Fibroblast of villous mesenchyme (primary cell): Measurements from ENCODE around the gene SOWAHA. TPM values are rescaled to one million over a fixed set of nuclear protein-coding genes. Genes with fewer than 3 reads are reported as not detected.

Experiments
- DNase-seq: peaks from one replicate; pipeline ENCODE4 v3.0.0-alpha.2; 2010; ENCODE audit warnings: low read depth
- H3K4me3 ChIP-seq: 2 replicates; pipeline ENCODE4 v1.5.1; 2011; ENCODE audit warnings: low read depth, mild to moderate bottlenecking, low read length
- CTCF ChIP-seq: IDR thresholded peaks from 2 replicates; pipeline ENCODE4 v1.5.1; 2012; ENCODE audit warnings: low read depth, mild to moderate bottlenecking, low read length; ENCODE audit not compliant: insufficient read depth
- small RNA-seq: library from RNA; depleted of rRNA; stranded (forward); fragments of <200 nt; gene quantifications from one replicate; pipeline ENCODE3, GENCODE V24; 2012
- total RNA-seq: library from RNA; depleted of rRNA; stranded (reverse); fragments of >200 nt; gene quantifications from 2 replicates; pipeline ENCODE4 v1.2.3, GENCODE V29; 2012

The SOWAHA gene
- total RNA-seq, 1 donor: under 0.01 TPM

DNA sequence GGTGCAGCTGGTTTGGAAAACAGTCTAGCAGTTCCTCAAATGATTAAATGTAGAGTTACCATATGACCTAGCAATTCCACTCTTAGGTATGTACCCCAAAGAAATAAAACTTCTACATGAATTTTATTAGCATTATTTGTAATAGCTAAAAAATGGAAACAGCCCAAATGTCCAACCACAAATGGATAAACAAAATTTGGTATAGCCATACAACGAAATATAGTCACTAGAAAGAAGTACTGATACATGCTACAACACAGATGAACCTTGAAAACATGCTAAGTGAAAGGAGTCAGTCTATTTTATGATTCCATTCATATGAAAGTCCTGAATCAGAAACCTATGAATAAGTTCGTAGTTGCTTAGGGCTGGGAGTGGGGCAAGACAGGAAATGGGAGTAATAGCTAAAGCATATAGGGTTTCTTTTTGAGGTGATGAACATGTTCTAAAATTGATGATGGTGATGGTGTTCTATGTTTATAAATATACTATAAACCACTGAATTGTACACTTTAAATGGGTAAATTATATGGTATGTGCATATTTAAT lies 46.9 kb downstream of the SOWAHA start:
- no peak for DNase-seq
- no peak overlapping the region for H3K4me3 ChIP-seq
- TF ChIP-seq CTCF: no peak

DNA sequence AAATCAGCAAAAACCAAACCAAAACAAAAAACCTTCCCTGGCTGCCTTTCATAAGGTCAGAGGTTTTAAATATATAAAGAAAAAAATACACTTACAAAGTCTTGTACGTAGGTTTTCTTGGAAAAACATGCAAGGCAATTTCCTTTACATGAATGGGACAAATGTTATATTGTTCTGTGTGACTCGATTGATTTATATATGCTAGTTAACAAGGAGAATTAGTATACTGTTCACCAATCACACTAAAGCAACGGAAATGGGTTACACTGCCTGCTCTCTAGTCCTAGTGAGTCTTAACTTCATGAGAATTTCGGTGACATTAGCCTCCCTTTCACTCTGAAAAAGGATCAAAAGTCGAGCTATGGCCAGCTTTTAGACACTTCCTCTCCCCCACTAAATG lies 47.6 kb downstream of the SOWAHA start:
- DNase-seq: no peak
- no peak for TF ChIP-seq CTCF
- H3K4me3 ChIP-seq: no peak overlapping the region

GRCh38 chr5:132865668-132866341 lies 52.7 kb downstream of the SOWAHA start:
- no peak for DNase-seq
- TF ChIP-seq CTCF: no peak
- peak overlapping the region; percentile 75 for H3K4me3 ChIP-seq

Small RNAs within 50 kb of the gene (small RNA-seq; reads per million reads assigned to genes)
- not detected for gene RNA5SP192

Other genes starting within 250 kb of the SOWAHA start
- gene IL13, start 155.1 kb upstream of the SOWAHA start, total RNA-seq: not detected in 2 replicates
- gene IL4, start 139.3 kb upstream of the SOWAHA start, total RNA-seq: not detected in 2 replicates
- gene KIF3A, start 75.8 kb upstream of the SOWAHA start, total RNA-seq: 9.7 and 13.0 TPM in 2 replicates
- gene CCNI2, start 65.9 kb upstream of the SOWAHA start, total RNA-seq: under 0.01 TPM in 1 of 2 replicates, not detected in the other
- 43.5 and 51.4 TPM in 2 replicates for gene SEPTIN8, start 36.1 kb upstream of the SOWAHA start, total RNA-seq
- gene SHROOM1, start 17.3 kb downstream of the SOWAHA start, total RNA-seq: 6.1 and 6.5 TPM in 2 replicates
- not detected in 2 replicates for gene GDF9, start 53.2 kb downstream of the SOWAHA start, total RNA-seq
- gene UQCRQ, start 53.3 kb downstream of the SOWAHA start, total RNA-seq: 134 and 179 TPM in 2 replicates
- under 0.01 and 0.32 TPM in 2 replicates for gene LEAP2, start 60.4 kb downstream of the SOWAHA start, total RNA-seq
- 74.1 and 95.0 TPM in 2 replicates for gene AFF4, start 150.3 kb downstream of the SOWAHA start, total RNA-seq
- 11.0 and 25.5 TPM in 2 replicates for gene ZCCHC10, start 213.2 kb downstream of the SOWAHA start, total RNA-seq
- 104 and 187 TPM in 2 replicates for gene HSPA4, start 238.7 kb downstream of the SOWAHA start, total RNA-seq